ENCODE measurements around the gene ADGRG2.

DNA sequence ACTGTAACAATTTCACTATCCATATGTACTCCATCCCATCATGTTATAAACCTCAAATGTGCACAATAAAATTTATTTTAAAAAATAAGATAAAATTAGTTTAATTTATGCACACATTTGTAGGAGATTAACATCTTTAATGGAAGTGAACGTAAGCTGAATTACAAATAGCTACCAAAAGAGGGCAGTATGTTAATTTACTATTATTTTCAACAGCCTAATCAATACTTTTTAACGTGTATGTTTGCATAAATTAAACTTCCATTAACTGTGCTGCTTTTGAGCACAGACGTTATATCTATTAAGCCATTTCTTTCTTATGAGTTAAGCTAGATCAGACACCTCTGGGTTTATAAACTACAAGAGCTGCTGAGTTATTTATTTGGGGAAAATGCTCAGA, 81.9 kb downstream of the ADGRG2 start:
- TF ChIP-seq, protein P1, sequence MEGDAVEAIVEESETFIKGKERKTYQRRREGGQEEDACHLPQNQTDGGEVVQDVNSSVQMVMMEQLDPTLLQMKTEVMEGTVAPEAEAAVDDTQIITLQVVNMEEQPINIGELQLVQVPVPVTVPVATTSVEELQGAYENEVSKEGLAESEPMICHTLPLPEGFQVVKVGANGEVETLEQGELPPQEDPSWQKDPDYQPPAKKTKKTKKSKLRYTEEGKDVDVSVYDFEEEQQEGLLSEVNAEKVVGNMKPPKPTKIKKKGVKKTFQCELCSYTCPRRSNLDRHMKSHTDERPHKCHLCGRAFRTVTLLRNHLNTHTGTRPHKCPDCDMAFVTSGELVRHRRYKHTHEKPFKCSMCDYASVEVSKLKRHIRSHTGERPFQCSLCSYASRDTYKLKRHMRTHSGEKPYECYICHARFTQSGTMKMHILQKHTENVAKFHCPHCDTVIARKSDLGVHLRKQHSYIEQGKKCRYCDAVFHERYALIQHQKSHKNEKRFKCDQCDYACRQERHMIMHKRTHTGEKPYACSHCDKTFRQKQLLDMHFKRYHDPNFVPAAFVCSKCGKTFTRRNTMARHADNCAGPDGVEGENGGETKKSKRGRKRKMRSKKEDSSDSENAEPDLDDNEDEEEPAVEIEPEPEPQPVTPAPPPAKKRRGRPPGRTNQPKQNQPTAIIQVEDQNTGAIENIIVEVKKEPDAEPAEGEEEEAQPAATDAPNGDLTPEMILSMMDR (IDR thresholded peaks at IDR 0.05 in 8 of 11, conservative IDR thresholded peaks at IDR 0.05 in 3 of 11): peak in 1 of 11 experiments; percentile 20
- TF ChIP-seq POLR2A (IDR thresholded peaks at IDR 0.05): no peak
- no peak for TF ChIP-seq POLR2AphosphoS5 (IDR thresholded peaks at IDR 0.05)

Measured in spleen (tissue), 7 donors.